NCI-H226 (cell line): ENCODE results near the gene LRP6.

Source experiments
- DNase-seq: peaks from one replicate; pipeline ENCODE4 v3.0.0-alpha.2; 2015

The LRP6 gene

GRCh38 chr12:12214201-12214600, 52.6 kb downstream of the LRP6 start:
- DNase-seq: no peak

DNA sequence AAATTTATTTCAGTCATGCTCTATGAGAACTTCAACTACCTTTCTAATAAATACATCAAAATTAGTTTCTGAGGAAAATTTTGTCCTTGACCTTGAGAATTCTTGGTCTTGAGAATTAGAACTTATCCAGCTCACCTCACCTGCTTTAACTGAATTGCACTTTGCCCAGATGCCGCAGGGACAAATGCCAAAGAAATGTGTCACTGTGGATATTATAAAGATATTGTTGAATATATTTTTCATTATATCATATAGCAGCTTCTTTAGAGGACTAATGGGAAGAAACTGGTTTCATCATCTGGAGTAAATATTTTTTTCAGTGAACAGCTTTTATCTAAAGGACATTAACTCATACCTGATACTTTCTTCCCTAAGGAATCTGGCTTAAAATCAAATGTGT, 54.1 kb downstream of the LRP6 start:
- DNase-seq: no peak

DNA sequence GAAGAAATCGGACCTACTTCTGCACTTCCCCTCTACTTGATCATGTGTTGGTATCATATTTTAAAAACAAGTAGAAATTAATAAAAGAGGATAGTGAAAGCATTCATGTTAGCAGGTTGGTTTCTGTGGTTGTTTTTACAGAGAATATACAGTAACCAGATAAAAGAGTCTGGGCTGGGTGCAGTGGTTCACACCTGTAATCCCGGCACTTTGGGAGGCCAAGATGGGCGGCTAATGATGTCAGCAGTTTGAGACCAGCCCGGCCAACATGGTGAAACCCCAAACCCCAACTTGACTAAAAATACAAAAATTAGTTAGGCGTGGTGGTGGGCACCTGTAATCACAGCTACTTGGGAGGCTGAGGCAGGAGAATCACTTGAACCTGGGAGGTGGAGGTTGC, 55.9 kb downstream of the LRP6 start:
- no peak for DNase-seq

GRCh38 chr12:12210416-12210815, 56.4 kb downstream of the LRP6 start:
- DNase-seq: no peak

- DNase-seq: no peak
Observed at GRCh38 chr12:12209675-12210074, 57.2 kb downstream of the LRP6 start.

GRCh38 chr12:12209043-12209442, 57.8 kb downstream of the LRP6 start:
- DNase-seq: no peak

DNA sequence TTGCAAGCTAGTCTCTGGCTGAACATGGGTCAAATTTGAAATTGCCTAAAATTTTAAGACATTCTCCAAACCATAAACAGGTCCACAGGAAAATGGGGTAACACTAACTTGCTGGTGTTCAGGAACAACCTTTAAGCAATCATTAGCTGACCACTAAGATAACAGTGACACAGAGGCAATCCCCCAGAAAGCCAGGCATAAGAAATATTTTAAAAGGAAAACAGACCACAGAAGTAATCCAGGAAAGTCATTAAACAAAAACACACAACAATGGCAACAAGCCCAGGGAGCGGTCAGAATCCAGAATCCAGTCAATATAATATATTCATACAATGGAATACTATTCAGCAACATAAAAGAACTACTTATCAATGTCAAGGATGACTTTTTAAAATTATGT, 59.1 kb downstream of the LRP6 start:
- DNase-seq: no peak

DNA sequence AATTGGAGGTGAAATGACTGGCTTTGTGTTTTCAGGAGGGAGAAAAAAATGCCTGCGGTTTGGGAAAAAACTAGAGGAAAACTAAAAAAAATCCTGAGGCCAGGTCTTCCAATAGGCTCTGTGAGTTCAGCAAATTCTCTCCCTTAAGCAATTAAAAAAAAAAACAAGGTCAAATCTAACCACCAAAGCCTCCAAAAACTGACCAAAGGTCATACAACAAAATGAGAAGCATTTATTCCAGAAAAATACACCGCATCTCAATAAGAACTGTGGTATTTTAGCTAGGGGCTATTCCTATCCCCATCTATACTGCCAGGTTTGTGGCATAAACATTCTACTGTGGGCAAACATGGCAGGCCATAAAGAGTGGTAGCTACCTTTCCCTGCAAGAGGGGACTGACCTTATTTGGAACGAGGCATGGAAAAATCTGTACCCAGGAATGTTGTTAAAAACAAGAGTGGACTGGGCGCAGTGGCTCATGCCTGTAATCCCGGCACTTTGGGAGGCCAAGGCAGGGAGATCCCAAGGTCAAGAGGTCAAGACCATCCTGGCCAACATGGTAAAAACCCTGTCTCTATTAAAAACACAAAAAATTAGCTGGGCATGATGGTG, 60.0 kb downstream of the LRP6 start:
- DNase-seq: no peak

- DNase-seq: no peak
Observed at GRCh38 chr12:12202747-12203146, 64.1 kb downstream of the LRP6 start.

GRCh38 chr12:12202105-12202504, 64.7 kb downstream of the LRP6 start:
- no peak for DNase-seq

DNA sequence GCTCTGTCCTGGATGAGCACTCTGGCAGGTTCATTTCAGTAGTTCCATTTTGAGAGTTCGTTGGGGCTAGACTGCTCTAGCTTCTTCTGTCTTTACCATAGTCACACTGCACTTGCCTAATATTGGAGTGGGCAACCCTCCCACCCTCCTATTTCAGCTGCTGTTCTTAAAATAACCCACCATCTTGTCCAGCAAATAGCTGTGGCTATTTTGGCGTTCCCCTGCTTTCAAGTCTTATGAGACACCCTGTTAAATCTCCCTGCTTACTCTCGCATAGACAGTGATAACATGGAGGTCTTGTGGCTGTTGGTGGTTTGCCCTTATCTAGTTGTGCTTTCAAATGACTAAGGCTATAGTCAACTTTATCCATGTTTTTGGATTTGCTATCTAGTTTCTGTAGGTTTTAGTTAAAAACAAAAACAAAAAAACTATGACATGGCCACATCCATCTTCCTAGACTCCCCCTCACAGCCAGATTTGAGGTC, 65.5 kb downstream of the LRP6 start:
- peak; percentile 72 for DNase-seq

DNA sequence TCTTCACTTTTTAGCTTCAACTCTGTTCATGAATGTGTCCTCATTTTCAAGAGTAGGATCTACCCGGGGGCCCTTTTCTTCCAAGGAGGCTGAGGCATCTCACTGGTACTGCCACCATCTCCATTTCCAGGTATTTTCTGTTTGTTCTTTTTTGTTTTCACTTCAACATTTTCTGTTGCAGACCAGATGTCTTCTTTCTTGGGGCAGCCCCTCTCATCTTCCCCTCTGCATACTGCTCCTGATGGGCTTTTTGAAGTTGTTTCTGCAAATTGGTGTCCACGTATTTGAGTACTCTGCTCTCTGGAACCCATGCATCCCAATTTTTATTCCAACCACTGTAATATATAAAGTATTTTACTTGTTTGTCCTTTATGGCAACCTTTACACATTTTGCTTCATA, 66.5 kb downstream of the LRP6 start:
- DNase-seq: no peak

- no peak for DNase-seq
Observed at GRCh38 chr12:12198124-12198523, 68.7 kb downstream of the LRP6 start.

DNA sequence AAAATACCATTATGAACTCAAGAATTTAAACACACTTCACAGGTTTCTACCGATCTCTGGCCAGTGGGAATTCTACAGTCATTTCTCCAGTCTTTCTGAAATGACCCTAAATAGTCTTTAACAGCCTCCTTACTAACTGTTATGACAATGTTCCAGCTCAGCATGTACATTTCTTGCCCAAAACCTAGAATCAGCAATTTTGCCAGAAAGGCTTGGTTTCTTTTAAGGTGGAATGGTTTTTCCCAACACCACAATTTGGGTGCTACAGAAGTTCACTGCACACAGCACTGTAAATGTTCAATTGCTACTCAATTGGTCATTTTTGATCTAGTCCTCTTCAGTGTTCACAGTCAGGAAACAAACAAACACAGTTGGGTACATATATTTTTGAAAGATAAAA, 69.7 kb downstream of the LRP6 start:
- DNase-seq: no peak

DNA sequence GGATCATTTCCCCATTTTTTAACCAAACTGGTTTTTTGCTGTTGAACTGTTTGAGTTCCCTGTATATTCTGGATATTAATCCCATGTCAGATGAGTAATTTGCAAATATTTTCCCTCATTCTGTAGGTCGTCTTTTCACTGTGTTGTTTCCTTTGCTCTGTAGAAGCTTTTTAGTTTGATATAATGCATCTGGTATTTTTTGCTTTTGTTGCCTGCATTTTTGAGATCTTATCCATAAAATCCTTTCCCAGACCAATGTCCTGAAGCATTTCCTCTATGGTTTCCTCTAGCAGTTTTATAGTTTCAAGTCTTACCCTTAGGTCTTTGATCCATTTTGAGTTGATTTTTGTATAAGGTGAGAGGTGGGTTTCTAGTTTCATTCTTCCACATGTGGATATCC, 71.3 kb downstream of the LRP6 start:
- no peak for DNase-seq

GRCh38 chr12:12195081-12195480, 71.8 kb downstream of the LRP6 start:
- DNase-seq: no peak

DNA sequence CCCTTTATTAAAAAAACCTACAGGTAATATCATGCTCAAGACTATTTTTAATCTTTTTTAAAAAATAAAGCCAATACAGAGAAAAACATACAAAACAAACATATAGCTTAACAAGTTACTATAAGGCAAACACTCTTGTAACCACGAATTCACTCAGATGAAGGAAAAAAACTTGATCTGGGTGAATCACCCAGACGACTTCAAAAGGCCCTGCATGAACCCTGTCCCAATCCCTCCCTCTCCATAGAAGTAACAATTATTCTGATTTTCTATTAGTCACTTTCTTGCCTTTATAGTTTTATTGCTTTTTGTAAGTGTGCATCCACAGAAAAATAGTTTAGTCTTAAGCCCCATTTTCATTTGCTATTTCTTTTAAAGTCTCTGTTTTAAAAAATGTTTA, 72.6 kb downstream of the LRP6 start:
- no peak for DNase-seq

GRCh38 chr12:12191008-12191407, 75.8 kb downstream of the LRP6 start:
- no peak for DNase-seq

DNA sequence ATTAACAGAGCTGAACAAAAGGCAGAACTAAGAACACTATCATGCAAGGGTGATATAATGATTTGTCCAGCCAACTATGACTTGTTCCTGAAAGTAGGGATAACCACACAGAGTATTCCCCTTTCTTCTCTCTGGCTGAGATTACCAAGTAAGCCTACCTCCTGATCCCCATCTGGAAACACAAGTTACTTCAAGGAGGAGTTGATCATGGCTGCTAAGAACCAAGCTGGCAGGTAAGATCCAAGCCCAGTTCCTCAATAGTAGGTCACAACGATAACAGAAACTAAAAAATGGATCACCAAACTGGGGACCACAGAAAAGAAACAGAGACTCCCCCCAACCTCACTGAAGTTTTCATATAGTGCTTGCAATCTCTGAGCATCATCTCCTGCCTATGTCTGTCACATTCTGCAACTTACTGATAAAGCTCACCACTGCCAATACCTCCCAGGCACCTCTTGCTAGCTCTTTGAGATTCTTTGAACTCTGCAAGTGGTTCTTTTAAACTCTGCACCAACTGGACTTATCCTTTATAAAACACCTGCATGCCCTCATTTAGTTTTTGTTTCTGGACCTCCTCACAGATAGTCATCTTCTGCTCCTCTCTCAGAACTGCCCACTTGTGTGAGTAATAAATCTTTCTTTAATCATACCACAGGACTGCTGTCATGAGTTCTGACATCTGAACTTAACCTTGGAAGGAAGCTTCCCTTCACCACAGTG, 76.6 kb downstream of the LRP6 start:
- DNase-seq: no peak

DNA sequence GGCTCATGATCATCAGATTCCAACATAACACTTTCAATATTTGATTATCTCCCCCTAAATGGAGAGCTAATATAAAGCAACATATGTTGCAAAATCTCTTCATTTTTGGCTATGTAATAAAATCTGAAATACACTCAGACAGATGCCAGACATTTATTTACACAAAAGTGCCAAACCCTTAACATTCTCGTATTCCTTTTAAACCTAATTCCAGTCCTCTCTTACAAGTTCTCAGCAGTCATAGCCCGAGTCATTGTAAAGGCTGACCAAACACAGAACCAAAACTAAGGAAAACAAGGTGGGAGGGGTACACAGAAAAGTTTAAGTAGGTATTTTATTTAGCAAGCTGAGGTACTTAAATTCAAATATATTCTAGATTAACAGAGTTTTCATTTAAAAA, 81.4 kb downstream of the LRP6 start:
- DNase-seq: no peak

GRCh38 chr12:12182703-12183365, 84.0 kb downstream of the LRP6 start:
- DNase-seq: peak; percentile 26

DNA sequence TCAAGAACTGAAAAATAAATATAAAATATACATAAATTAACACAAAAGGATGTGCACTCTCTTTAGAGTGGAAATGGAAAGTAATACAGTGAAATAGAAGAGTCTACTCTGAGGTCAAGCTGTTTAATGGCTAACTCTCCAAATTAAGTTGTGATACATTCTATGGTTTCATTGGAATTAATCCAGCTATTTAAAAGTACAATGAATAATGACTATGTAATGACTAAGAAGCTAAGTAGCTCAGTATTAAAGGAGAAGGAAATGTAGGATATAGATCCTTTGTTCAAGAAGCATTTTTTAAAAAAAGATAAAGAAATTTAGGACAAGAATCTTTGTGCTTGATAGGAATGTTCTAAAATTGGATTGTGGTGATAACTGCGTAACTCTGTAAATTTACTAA, 85.3 kb downstream of the LRP6 start:
- DNase-seq: no peak

GRCh38 chr12:12180575-12180974, 86.3 kb downstream of the LRP6 start:
- no peak for DNase-seq

DNA sequence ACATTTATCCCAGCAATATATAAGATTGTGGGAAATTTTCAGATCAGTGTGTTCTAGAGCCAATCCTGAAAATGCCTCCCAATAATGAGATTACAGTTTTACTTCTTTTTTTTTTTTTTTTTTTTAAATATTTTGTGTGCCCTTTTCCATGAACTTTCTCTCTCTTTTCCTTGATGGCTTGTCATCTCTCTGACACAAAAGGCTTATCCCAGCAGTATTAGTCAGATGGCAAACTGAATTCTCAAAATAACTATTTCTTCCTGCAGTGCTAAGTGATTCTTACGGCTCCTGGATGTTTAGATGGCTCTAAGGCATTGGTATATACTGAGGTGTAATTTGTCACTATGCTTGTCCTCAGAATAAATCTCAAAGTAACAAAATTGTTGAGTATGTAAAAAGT, 86.7 kb downstream of the LRP6 start:
- no peak for DNase-seq
